ENCODE results near the gene SLC6A19. TPM values are rescaled to one million over a fixed set of nuclear protein-coding genes. Genes with fewer than 3 reads are reported as not detected.

SLC6A19 gene
- total and polyA plus RNA-seq, 9 of the 15 experiments (the other 6 are each of a cell fraction or from before 2014, with no cell fraction given): 0.03 to 1.6 (median 0.59) TPM

DNA sequence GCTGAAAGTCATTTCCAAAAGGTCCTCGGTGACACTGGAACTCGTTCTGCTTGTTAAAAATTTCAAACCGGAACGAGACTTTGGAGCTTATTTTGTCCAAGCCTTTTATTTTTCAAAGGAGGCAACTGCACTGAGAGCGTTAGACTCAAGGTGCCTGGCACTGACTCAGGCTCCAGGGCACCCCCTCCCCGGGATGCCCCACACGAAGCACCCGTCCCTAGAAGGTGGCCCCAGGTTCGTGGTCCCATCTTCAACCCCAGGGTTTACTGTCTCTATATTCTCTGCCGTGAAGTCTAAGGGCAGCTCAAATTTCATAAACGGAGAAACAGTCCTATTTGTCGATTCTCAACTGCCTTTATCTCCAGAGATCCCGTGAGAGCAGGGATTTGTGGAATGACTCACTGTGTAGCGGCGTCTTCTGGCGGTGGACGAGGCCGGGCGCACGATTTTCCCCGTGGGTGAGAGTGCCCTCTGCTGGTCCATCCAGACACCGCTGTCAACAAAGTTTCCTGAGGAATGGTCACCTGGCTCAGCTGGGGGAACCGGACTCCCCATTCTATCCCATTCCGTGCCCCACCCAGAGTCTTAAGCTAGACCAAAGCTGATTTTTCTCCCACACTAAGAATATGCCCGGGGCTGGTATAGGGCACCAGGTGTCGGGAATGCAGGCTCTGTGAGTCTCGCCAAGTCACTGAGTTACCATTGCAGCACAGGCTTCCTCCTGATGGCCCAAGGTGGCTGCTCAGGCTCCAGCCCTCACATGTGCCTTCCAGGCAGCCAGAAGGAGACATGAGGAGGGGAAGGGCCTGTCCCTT, 27.1 kb upstream of the SLC6A19 start (continued):
- TF ChIP-seq BCOR (IDR thresholded peaks at IDR 0.05): no peak
- TF ChIP-seq ZC3H11A (IDR thresholded peaks at IDR 0.05; ENCODE audit: low read depth, low read length): no peak
- 0 out of 2 replicates have a peak, but pooled peaks have one; percentile 50 for TF ChIP-seq MTA1 (IDR thresholded peaks at IDR 0.05; ENCODE audit: borderline replicate concordance)
- TF ChIP-seq, protein P1, sequence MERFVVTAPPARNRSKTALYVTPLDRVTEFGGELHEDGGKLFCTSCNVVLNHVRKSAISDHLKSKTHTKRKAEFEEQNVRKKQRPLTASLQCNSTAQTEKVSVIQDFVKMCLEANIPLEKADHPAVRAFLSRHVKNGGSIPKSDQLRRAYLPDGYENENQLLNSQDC (CRISPR knock-in tag; IDR thresholded peaks at IDR 0.05): no peak
- TF ChIP-seq ETV5 (CRISPR knock-in tag; IDR thresholded peaks at IDR 0.05; ENCODE audit: low read depth): no peak
- no peak for TF ChIP-seq PPARD (CRISPR knock-in tag; IDR thresholded peaks at IDR 0.05)
- TF ChIP-seq, protein P2, sequence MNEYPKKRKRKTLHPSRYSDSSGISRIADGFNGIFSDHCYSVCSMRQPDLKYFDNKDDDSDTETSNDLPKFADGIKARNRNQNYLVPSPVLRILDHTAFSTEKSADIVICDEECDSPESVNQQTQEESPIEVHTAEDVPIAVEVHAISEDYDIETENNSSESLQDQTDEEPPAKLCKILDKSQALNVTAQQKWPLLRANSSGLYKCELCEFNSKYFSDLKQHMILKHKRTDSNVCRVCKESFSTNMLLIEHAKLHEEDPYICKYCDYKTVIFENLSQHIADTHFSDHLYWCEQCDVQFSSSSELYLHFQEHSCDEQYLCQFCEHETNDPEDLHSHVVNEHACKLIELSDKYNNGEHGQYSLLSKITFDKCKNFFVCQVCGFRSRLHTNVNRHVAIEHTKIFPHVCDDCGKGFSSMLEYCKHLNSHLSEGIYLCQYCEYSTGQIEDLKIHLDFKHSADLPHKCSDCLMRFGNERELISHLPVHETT (CRISPR knock-in tag; conservative IDR thresholded peaks at IDR 0.05 in 1 of 2, IDR thresholded peaks at IDR 0.05 in 1 of 2): no peak
- TF ChIP-seq ZNF165 (CRISPR knock-in tag; IDR thresholded peaks at IDR 0.05; ENCODE audit: borderline replicate concordance): no peak
- TF ChIP-seq, protein P3, sequence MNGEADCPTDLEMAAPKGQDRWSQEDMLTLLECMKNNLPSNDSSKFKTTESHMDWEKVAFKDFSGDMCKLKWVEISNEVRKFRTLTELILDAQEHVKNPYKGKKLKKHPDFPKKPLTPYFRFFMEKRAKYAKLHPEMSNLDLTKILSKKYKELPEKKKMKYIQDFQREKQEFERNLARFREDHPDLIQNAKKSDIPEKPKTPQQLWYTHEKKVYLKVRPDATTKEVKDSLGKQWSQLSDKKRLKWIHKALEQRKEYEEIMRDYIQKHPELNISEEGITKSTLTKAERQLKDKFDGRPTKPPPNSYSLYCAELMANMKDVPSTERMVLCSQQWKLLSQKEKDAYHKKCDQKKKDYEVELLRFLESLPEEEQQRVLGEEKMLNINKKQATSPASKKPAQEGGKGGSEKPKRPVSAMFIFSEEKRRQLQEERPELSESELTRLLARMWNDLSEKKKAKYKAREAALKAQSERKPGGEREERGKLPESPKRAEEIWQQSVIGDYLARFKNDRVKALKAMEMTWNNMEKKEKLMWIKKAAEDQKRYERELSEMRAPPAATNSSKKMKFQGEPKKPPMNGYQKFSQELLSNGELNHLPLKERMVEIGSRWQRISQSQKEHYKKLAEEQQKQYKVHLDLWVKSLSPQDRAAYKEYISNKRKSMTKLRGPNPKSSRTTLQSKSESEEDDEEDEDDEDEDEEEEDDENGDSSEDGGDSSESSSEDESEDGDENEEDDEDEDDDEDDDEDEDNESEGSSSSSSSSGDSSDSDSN (IDR thresholded peaks at IDR 0.05; ENCODE audit: borderline replicate concordance in 1 of 2, low read depth in 2 of 2, low read length in 2 of 2): no peak
- no peak for TF ChIP-seq NCOA4 (IDR thresholded peaks at IDR 0.05; ENCODE audit: partially characterized antibody)
- no peak for TF ChIP-seq MXI1 (IDR thresholded peaks at IDR 0.05; ENCODE audit: low read depth, low read length)
- no peak for TF ChIP-seq SUPT5H (IDR thresholded peaks at IDR 0.05)
- no peak for TF ChIP-seq ZNF174 (CRISPR knock-in tag; IDR thresholded peaks at IDR 0.05)
- peak; percentile 41 to 99; a peak in 3 of 4 replicates for TF ChIP-seq RCOR1 (IDR thresholded peaks at IDR 0.05; ENCODE audit: borderline replicate concordance in 1 of 2, low read depth in 2 of 2, low read length in 2 of 2)
- no peak for TF ChIP-seq TAF1 (IDR thresholded peaks at IDR 0.05; ENCODE audit: control insufficient read depth, extremely low read depth, insufficient read depth, low read length, severe bottlenecking)
- TF ChIP-seq MECOM (CRISPR knock-in tag; IDR thresholded peaks at IDR 0.05): no peak
- TF ChIP-seq, protein P4, sequence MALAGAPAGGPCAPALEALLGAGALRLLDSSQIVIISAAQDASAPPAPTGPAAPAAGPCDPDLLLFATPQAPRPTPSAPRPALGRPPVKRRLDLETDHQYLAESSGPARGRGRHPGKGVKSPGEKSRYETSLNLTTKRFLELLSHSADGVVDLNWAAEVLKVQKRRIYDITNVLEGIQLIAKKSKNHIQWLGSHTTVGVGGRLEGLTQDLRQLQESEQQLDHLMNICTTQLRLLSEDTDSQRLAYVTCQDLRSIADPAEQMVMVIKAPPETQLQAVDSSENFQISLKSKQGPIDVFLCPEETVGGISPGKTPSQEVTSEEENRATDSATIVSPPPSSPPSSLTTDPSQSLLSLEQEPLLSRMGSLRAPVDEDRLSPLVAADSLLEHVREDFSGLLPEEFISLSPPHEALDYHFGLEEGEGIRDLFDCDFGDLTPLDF (CRISPR knock-in tag; IDR thresholded peaks at IDR 0.05): no peak
- TF ChIP-seq NFE2L1 (tag; IDR thresholded peaks at IDR 0.05; ENCODE audit: borderline replicate concordance, low read depth): no peak
- TF ChIP-seq SP1 (CRISPR knock-in tag; IDR thresholded peaks at IDR 0.05): no peak
- no peak for TF ChIP-seq RBBP5 (IDR thresholded peaks at IDR 0.05; ENCODE audit: borderline replicate concordance, insufficient read depth, low read length, poor library complexity, severe bottlenecking)
- TF ChIP-seq KHSRP (IDR thresholded peaks at IDR 0.05): no peak
- TF ChIP-seq ELF1 (tag; IDR thresholded peaks at IDR 0.05): no peak

Measured in K562 (cell line).